VCaP (cell line): ENCODE data around the gene ITSN2.
"Not testable (repeated sequence)": the region's sequence is repeated elsewhere in the genome, so short reads cannot be mapped to it uniquely, and the experiment has no call there.

Experiments used
- H3K27ac ChIP-seq: fragments of 450-650 bp; 2 replicates; pipeline ENCODE4 v1.5.1; 2017
- TF ChIP-seq, protein P1 (sequence below): fragments of 450-650 bp; conservative IDR thresholded peaks from 2 replicates; pipeline ENCODE4 v1.5.1; 2017; ENCODE audit warnings: mild to moderate bottlenecking, moderate library complexity

The ITSN2 gene

DNA sequence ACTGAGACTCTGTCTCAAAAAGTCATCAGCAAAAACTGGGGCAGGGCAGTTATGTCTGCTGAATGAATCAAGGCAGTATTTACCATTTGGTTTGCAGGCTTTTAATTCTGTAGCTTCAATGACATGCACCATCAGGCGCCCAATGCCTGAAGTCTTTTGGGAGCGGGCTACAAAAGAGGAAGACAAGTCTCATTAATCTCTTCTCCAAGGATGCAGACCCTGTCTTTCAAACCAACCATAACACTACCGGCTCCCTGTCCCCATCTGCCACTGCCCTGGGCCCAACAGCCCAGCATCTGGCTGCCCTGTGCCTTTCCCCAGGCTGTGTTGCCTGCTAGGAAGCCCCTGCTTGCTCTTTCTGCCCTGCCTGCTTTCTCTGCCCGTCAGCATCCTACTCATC lies 155.2 kb downstream of the ITSN2 start:
- TF ChIP-seq, protein P1, sequence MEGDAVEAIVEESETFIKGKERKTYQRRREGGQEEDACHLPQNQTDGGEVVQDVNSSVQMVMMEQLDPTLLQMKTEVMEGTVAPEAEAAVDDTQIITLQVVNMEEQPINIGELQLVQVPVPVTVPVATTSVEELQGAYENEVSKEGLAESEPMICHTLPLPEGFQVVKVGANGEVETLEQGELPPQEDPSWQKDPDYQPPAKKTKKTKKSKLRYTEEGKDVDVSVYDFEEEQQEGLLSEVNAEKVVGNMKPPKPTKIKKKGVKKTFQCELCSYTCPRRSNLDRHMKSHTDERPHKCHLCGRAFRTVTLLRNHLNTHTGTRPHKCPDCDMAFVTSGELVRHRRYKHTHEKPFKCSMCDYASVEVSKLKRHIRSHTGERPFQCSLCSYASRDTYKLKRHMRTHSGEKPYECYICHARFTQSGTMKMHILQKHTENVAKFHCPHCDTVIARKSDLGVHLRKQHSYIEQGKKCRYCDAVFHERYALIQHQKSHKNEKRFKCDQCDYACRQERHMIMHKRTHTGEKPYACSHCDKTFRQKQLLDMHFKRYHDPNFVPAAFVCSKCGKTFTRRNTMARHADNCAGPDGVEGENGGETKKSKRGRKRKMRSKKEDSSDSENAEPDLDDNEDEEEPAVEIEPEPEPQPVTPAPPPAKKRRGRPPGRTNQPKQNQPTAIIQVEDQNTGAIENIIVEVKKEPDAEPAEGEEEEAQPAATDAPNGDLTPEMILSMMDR: no peak
- H3K27ac ChIP-seq: no peak overlapping the region

DNA sequence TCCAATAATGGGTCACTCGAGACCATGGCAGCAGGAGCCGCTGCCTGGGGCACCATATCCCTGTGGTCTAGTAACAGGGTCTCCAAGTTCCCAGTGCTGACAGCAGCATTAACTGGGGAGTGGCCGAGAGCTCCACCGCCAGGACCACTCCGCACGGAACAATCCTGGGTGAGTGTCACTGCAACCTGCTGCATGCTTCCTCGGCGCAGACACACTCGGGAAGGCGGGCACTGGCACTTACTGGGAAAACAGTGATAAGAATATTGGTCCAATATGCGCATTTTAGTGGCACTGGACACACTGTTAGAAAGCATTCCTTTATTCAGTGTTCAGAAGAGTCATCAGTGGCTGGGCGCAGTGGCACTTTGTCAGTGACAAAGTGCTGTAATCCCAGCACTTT lies 155.8 kb downstream of the ITSN2 start:
- TF ChIP-seq, protein P1: no peak
- no peak overlapping the region for H3K27ac ChIP-seq

DNA sequence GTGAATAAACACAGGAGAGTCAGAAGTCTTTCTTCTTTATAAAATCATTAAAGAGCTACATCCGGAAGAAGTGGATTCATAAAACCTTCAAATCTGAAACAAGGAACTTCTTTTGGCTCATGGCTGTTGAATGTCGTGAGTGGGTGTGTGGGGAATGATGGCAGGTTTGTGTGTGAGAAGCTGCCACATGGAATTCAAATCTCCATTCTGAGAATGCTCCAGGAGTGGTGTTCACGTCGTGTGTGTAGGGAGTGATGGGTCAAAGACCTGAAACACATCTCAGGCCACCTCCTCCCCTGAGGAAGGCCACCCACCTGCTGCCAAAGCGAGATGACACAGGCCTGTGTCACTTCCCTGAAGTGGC lies 156.6 kb downstream of the ITSN2 start:
- TF ChIP-seq, protein P1: no peak

DNA sequence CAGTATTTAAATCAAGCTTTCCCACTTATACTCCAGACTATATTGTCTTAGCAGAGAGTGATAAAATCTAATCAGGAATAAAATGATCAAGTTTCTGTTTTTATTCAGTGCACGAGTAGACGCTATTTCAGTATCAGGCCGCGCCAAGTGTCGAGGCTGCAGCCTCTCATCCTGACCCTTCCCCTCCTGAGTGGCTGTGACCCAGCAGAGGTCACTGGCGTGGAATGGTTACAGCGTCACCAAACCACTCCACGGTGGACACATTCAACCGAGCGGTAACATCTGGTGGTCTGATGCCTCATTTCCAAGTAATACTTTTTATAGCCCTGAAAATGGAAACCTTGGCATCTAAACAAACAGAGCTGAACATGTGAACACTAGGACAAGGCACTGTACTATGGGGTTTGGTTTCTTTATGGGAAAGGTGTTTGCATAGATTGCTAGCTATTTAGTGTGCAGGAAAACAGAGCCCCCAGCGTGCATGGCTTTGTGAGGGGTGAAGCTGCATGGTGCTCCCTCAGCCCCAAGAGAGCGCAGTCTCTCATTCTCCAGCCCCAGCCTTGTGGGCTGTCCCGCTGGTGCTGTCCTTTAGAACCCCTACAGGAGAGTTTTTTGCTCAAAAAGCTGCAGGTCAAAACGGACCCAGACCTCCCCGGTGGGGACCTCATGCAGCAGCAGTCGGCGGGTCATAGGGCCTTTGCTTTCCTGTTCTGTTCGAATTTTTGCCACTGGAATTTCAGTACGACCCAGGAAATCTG lies 157.1 kb downstream of the ITSN2 start:
- no peak overlapping the region for H3K27ac ChIP-seq

More for the DNA sequence above, 156.6 kb downstream of the ITSN2 start:
- no peak overlapping the region for H3K27ac ChIP-seq

DNA sequence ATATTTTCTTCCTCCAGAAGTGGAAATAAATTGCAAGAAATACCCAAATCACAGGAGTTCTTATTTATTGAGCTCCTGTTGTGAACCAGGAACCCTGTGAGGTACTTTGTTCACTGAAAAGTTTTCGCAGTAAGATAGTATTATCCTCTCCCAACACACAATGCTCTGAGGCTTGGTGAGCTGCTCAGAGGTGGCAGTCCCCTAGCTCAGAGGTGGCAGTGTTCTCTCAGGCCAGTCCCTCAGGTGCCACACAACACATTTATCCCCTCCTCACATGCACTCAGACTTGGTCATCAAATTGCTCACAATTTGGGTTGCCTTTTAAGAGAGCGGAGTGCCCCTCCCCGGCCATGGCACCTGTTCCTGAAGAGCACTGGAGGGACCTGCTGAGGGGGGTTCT lies 159.5 kb downstream of the ITSN2 start:
- H3K27ac ChIP-seq: no peak overlapping the region
- TF ChIP-seq, protein P1: no peak

More for the DNA sequence above, 157.1 kb downstream of the ITSN2 start:
- TF ChIP-seq, protein P1: no peak

DNA sequence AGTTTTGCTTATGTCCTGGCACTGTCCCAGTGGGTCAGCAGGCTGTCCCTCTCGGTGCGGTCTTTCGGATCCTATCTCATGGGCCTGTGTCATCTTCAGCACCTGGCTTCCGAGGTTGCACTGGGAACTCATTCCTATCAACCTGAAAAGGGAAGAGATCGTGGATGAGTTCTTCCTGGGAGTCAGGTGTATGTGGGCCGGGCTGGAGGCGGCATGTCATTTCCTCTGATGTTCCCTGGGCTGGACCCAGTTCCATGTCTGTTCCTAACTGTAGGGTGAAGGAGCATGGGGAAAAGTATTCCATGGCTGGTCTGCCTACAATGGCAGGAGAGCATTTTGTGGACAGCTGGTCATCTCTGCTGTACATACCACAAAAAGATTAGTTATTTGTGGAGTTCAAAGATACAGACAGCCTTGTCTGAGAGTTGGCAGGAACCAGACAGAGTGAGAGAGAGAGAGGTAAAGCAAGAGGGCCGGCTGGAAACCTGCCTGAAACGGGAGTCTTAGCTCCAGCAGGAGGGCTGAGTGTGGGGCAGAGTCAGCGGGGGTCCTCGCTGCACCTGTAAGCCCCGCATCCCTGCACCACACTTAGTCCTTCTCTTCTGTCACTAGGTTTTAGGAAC lies 160.3 kb downstream of the ITSN2 start:
- TF ChIP-seq, protein P1: no peak
- H3K27ac ChIP-seq: no peak overlapping the region

DNA sequence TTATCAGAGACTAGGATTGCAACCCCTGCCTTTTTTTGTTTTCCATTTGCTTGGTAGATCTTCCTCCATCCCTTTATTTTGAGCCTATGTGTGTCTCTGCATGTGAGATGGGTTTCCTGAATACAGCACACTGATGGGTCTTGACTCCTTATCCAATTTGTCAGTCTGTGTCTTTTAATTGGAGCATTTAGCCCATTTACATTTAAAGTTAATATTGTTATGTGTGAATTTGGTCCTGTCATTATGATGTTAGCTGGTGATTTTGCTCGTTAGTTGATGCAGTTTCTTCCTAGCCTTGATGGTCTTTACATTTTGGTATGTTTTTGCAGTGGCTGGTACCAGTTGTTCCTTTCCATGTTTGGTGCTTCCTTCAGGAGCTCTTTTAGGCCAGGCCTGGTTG lies 163.1 kb downstream of the ITSN2 start:
- H3K27ac ChIP-seq: not testable (repeated sequence)

DNA sequence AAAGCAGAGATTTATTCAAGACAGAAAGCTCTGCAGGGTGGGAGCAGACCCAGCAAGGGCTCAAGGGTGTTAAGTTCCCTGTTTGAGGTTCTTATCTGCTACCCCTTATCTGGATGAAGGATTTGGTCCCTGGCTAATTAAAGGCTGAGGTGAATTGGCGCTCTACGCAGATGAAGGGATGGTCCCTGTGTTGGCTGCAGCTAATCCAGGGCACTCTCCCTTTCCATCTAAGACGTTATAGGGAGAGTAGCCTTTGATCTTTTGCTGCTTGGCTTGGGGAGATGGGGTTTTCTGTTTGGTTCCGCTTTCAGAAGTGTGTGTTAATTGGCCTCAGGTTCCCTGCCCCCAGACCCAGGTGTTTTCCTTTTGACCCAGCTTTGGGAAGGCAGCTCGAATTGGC lies 168.5 kb downstream of the ITSN2 start:
- H3K27ac ChIP-seq: no peak overlapping the region
- TF ChIP-seq, protein P1: no peak
